Stimulated activated naive CD8-positive, alpha-beta T cell treated with anti-CD3 and anti-CD28 coated beads, Interleukin-15, Interleukin-2, amounts not matched to agents 100 ng/mL and 50 ng/mL, for 24 hours (primary cell): ENCODE results near the gene CNNM3.

Experiments used
- H3K27ac Mint-ChIP-seq: one replicate; pipeline ENCODE4 v1.8.0; 2021; ENCODE audit warnings: mild to moderate bottlenecking, mixed read lengths
- H3K27me3 Mint-ChIP-seq: one replicate; pipeline ENCODE4 v1.8.0; 2021; ENCODE audit warnings: mixed read lengths
- H3K36me3 Mint-ChIP-seq: one replicate; pipeline ENCODE4 v1.8.0; 2021; ENCODE audit warnings: low read depth, mixed read lengths
- H3K4me1 Mint-ChIP-seq: one replicate; pipeline ENCODE4 v1.8.0; 2021; ENCODE audit warnings: low read depth, mixed read lengths
- H3K4me3 Mint-ChIP-seq: one replicate; pipeline ENCODE4 v1.8.0; 2021; ENCODE audit warnings: mild to moderate bottlenecking, mixed read lengths
- H3K9me3 Mint-ChIP-seq: one replicate; pipeline ENCODE4 v1.8.0; 2021; ENCODE audit warnings: mixed read lengths

CNNM3 gene

DNA sequence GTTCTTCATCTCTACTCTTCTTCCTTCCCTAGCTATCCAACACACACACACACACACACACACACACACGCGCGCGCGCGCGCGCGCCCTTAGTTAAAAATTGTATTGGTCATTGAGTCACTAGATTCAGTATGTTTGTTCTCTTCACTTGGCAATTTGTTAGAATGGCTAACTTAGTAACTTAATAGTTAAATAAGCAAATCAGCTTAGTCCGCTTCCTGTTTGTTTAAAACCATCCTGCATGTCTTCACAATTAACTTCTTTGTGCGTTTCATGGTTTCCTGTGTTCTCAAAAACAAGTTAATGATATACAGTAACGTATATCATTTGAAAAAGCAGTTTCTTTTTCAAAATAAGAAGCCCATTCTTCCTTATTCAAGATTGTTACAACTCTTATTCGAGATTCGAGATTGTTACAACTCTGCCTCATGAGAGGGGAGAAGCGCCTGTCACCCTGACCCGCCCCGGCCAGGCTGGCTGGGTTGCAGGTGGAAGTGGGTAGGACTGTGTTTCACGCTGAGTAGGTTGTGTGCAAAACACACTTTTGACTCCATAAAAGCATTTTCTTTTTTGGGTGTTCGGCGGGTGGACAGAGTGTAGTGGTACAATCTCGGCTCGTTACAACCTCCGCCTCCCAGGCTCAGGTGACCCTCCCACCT is 9.5 kb upstream of the CNNM3 start:
- H3K27ac Mint-ChIP-seq: peak overlapping the region; percentile 72
- no peaks in the 10 kb centered on the region for H3K9me3 Mint-ChIP-seq
- H3K4me3 Mint-ChIP-seq: no peak overlapping the region
- H3K36me3 Mint-ChIP-seq: peaks cover 4% of the 10 kb centered on the region
- peaks cover 9% of the 10 kb centered on the region for H3K4me1 Mint-ChIP-seq
- H3K27me3 Mint-ChIP-seq: no peaks in the 10 kb centered on the region

- Mint-ChIP-seq H3K36me3 (peaks cover 4% of the 10 kb centered on the region), H3K27ac (no peak overlapping the region), H3K4me3 (no peak overlapping the region), H3K4me1 (peaks cover 9% of the 10 kb centered on the region), H3K9me3 (no peaks in the 10 kb centered on the region), H3K27me3 (no peaks in the 10 kb centered on the region)
Observed at GRCh38 chr2:96807127-96807471, 9.0 kb upstream of the CNNM3 start.

DNA sequence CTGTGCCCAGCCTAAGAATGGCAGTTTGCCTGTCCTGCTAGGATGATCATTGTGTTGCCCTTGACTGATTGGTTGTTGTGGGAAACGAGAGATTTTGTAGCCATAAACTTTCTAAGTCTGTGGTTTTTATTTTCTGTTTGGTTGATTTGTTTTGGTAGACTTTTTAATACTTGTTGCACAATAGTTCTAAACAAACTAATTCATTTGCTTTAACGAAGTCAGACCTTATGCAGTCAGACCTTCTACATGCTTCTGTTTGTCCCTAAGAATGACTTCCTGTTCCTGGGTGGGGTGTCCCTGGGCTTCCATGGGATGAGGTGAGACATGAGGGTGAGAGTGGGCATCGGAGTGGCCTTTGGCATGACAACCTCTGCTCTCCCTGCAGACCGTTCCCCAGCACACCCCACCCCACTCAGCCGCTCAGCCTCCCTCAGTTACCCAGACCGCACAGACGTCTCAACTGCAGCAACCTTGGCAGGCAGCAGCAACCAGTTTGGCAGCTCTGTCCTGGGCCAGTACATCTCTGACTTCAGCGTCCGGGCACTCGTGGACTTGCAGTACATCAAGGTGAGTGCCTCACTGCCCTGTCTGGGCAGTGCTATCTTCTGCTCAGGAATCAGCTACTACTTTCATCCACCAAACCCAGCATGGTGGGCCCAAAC is 7.8 kb upstream of the CNNM3 start:
- no peaks in the 10 kb centered on the region for H3K27me3 Mint-ChIP-seq
- H3K4me3 Mint-ChIP-seq: no peak overlapping the region
- H3K36me3 Mint-ChIP-seq: peaks cover 4% of the 10 kb centered on the region
- H3K4me1 Mint-ChIP-seq: peaks cover 9% of the 10 kb centered on the region
- no peaks in the 10 kb centered on the region for H3K9me3 Mint-ChIP-seq
- H3K27ac Mint-ChIP-seq: no peak overlapping the region

- peaks cover 4% of the 10 kb centered on the region for H3K36me3 Mint-ChIP-seq
- H3K27ac Mint-ChIP-seq: peak overlapping the region; percentile 11
- H3K9me3 Mint-ChIP-seq: no peaks in the 10 kb centered on the region
- no peak overlapping the region for H3K4me3 Mint-ChIP-seq
- peaks cover 9% of the 10 kb centered on the region for H3K4me1 Mint-ChIP-seq
- no peaks in the 10 kb centered on the region for H3K27me3 Mint-ChIP-seq
Observed at GRCh38 chr2:96809216-96809882, 6.7 kb upstream of the CNNM3 start.

GRCh38 chr2:96809951-96810782 is 5.9 kb upstream of the CNNM3 start:
- Mint-ChIP-seq H3K4me3 (no peak overlapping the region), H3K9me3 (no peaks in the 10 kb centered on the region), H3K36me3 (peaks cover 4% of the 10 kb centered on the region), H3K27ac (no peak overlapping the region), H3K27me3 (no peaks in the 10 kb centered on the region), H3K4me1 (peaks cover 14% of the 10 kb centered on the region)

GRCh38 chr2:96810783-96811192 is 5.3 kb upstream of the CNNM3 start:
- Mint-ChIP-seq H3K27me3 (no peaks in the 10 kb centered on the region), H3K4me3 (no peak overlapping the region), H3K36me3 (peaks cover 4% of the 10 kb centered on the region), H3K9me3 (no peaks in the 10 kb centered on the region), H3K27ac (no peak overlapping the region), H3K4me1 (peaks cover 18% of the 10 kb centered on the region)

DNA sequence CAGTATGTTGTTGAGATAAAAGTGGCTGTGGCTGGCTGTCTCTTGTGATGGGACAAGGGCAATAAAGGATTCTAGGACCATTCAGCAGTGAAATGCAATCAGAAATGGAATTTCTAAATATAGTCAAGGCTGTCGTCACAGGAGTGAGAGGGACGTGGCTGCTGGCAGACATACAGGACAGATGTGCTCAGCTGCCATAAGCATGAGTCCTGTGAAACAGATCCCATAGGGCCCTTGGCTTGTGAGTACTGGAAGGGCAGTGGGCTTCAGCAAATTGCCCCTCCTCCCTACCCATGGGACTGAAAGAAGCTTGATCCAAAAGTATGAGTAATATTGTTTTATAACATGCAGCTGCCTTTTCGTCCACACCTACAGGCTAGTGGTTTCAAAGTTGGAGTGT is 4.2 kb upstream of the CNNM3 start:
- H3K4me1 Mint-ChIP-seq: peaks cover 9% of the 10 kb centered on the region
- no peak overlapping the region for H3K27ac Mint-ChIP-seq
- no peaks in the 10 kb centered on the region for H3K27me3 Mint-ChIP-seq
- H3K9me3 Mint-ChIP-seq: no peaks in the 10 kb centered on the region
- H3K36me3 Mint-ChIP-seq: peaks cover 4% of the 10 kb centered on the region
- no peak overlapping the region for H3K4me3 Mint-ChIP-seq

- H3K36me3 Mint-ChIP-seq: peaks cover 8% of the 10 kb centered on the region
- H3K27ac Mint-ChIP-seq: no peak overlapping the region
- no peaks in the 10 kb centered on the region for H3K9me3 Mint-ChIP-seq
- no peaks in the 10 kb centered on the region for H3K27me3 Mint-ChIP-seq
- peaks cover 25% of the 10 kb centered on the region for H3K4me1 Mint-ChIP-seq
- no peak overlapping the region for H3K4me3 Mint-ChIP-seq
Observed at GRCh38 chr2:96813656-96814055, 2.4 kb upstream of the CNNM3 start.

- Mint-ChIP-seq H3K9me3 (no peaks in the 10 kb centered on the region), H3K36me3 (peaks cover 17% of the 10 kb centered on the region), H3K4me3 (peak overlapping the region; percentile 86), H3K4me1 (peaks cover 44% of the 10 kb centered on the region), H3K27me3 (no peaks in the 10 kb centered on the region), H3K27ac (peak overlapping the region; percentile 55)
Observed at GRCh38 chr2:96815326-96816126, 542 bp upstream of the CNNM3 start.

- Mint-ChIP-seq H3K9me3 (no peaks in the 10 kb centered on the region), H3K27ac (no peak overlapping the region), H3K27me3 (no peaks in the 10 kb centered on the region), H3K4me1 (peaks cover 56% of the 10 kb centered on the region), H3K4me3 (peak overlapping the region; percentile 85), H3K36me3 (peaks cover 22% of the 10 kb centered on the region)
Observed at GRCh38 chr2:96816836-96817702, 1.0 kb downstream of the CNNM3 start.

- Mint-ChIP-seq H3K9me3 (no peaks in the 10 kb centered on the region), H3K36me3 (peaks cover 22% of the 10 kb centered on the region), H3K4me1 (peaks cover 56% of the 10 kb centered on the region), H3K4me3 (peak overlapping the region; percentile 85), H3K27ac (no peak overlapping the region), H3K27me3 (no peaks in the 10 kb centered on the region)
Observed at GRCh38 chr2:96817882-96818281, 1.8 kb downstream of the CNNM3 start.

DNA sequence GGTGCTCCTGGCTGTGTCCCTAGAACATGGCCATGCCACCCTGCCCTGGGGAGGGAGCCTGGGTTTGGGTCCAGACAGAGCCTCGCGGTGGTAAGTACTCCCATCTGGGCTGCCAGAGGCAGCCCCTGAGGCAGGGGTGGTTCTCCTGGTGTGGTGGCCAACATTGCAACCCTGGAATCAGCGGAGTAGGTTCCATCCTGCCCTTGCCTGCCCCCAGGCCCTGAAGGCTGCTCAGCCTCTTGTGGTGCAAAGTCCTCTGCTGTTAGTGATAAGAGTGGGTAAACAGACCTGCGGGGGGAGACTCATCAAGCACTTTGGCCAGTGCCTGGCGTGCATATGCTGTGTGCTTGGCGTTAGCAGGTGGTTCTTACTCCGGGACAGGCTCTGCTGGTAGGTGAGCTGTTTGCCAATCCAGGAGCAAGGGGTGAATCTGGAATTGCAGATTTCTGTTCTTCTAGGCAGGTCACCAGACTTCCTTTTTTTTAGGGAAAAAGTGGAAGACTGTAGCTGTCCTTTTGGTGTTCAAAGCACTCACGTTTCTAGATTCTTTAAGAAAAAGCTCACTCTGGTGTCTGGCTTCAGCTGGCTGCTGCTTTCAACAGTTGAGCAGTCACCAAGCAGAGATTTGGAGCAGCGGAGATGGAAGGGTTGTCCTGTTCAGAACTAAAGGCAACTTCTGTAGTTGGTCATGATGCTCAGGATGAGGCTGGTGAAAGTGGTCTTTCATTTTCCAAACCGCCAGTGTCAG is 3.2 kb downstream of the CNNM3 start:
- Mint-ChIP-seq H3K9me3 (no peaks in the 10 kb centered on the region), H3K36me3 (peaks cover 22% of the 10 kb centered on the region), H3K4me1 (peaks cover 56% of the 10 kb centered on the region), H3K4me3 (peak overlapping the region; percentile 85), H3K27ac (no peak overlapping the region), H3K27me3 (no peaks in the 10 kb centered on the region)

DNA sequence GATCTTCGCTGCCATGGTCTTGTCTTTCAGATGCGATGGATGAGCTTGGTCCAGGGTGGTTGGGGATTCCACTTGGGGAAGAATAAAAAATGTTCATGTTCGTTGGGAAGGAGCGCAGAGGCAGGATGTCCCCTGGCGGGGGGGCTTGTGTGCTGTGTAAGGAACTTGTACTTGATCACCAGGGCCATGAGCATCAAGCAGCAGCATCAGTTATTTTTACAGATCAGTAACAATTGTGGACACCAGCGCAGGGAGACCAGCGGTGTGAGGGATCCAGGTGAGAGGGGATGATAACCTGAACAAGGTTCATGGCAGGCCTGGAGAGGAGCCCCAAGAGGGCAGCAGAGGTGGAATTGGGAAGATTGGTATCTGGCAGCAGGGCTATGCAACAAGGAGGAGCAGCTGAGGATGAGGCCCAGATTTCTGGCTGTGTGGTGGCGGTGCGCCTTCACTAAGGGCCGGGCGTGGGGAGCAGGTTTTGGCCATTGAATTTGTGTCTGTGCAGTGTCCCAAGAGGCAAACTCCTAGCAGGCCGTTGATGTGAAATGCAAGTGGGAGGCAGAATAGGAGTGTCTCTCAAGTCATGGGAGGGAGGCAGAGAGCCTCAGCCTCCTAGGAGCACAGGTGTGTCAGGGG is 3.9 kb downstream of the CNNM3 start:
- peaks cover 54% of the 10 kb centered on the region for H3K4me1 Mint-ChIP-seq

More for the DNA sequence above, 3.9 kb downstream of the CNNM3 start:
- no peaks in the 10 kb centered on the region for H3K9me3 Mint-ChIP-seq
- peaks cover 25% of the 10 kb centered on the region for H3K36me3 Mint-ChIP-seq
- peak overlapping the region; percentile 27 for H3K27ac Mint-ChIP-seq
- H3K27me3 Mint-ChIP-seq: no peaks in the 10 kb centered on the region
- no peak overlapping the region for H3K4me3 Mint-ChIP-seq
